ENCODE measurements around the gene C1QTNF9.
"Not testable (repeated sequence)": the region's sequence is repeated elsewhere in the genome, so short reads cannot be mapped to it uniquely, and the experiment has no call there.

Gene C1QTNF9

DNA sequence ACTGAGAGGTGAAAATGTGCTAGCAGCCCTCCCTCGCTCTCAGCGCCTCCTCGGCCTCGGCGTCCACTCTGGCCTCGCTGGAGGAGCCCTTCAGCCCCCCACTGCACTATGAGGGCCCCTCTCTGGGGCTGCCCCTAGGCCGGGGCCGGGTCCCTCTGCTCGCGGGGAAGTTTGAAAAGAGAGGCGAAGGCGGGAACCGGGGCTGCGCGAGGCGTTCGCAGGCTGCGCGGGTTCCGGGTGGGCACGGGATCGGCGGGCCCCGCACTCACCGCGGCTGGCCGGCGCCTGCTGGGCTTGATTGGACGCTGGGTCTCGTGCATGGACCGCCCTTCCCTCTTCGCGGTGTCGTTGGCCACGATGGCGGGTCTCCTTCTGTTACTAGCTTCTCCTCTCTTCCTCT, 29.3 kb downstream of the C1QTNF9 start:
- DNase-seq (ENCODE audit: extremely low read depth, low read depth): no peak
- TF ChIP-seq, protein P1, sequence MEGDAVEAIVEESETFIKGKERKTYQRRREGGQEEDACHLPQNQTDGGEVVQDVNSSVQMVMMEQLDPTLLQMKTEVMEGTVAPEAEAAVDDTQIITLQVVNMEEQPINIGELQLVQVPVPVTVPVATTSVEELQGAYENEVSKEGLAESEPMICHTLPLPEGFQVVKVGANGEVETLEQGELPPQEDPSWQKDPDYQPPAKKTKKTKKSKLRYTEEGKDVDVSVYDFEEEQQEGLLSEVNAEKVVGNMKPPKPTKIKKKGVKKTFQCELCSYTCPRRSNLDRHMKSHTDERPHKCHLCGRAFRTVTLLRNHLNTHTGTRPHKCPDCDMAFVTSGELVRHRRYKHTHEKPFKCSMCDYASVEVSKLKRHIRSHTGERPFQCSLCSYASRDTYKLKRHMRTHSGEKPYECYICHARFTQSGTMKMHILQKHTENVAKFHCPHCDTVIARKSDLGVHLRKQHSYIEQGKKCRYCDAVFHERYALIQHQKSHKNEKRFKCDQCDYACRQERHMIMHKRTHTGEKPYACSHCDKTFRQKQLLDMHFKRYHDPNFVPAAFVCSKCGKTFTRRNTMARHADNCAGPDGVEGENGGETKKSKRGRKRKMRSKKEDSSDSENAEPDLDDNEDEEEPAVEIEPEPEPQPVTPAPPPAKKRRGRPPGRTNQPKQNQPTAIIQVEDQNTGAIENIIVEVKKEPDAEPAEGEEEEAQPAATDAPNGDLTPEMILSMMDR (IDR thresholded peaks at IDR 0.05; ENCODE audit: low read depth, low read length): no peak

DNA sequence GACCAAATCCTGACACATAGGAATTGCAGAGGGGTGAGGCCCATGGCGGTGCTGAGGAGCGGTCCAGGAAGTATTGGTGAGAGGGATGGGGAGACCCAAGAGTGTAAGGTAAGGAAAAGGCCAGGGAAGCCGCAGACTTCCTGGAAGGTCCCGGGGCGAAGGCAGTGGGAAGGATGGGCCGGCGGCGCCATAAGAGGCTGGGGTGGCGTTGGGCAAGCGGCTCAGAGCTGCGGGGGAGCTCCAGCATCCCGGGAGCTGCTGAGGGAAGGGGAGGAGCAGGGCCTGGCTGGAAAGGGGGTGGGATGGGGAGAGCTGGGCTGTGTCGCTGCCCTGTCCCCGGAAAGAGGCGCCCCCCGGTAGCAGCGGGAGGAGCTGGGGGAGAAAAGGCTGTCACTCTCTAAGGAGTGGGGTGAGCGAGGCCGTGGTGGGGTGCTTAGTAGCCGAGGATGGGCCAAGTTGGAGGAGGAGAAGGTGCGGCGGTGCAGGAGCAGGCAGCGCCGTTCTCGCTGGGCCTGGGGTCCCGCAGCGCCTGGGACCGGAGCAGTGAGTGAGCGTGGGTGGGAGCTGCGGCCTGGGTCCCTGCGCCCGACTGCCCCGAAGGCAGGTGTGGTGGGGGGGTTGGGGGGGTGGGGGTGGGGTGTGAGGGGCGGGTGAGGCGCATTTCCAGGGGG, 30.7 kb downstream of the C1QTNF9 start:
- DNase-seq (ENCODE audit: extremely low read depth, low read depth): no peak
- TF ChIP-seq, protein P1 (IDR thresholded peaks at IDR 0.05; ENCODE audit: low read depth, low read length): no peak

DNA sequence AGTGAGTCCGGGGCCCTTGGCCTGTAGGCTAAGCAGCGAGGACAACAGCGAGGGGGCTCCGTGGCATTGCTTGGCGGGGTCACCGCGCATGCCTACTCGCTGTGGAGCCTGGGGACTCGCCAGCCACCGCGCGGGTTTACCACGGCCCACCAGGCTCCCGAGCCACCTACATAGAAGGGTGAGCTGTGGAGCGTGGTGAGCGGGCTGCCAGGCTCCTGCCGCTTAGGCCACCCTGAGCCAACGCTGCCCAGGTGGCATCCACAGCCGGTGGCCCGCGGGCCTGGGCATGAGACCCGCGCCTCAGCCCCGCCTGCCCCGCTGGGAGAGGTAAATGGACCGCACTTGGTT, 31.2 kb downstream of the C1QTNF9 start:
- TF ChIP-seq, protein P1 (IDR thresholded peaks at IDR 0.05; ENCODE audit: low read depth, low read length): no peak
- DNase-seq (ENCODE audit: extremely low read depth, low read depth): no peak

DNA sequence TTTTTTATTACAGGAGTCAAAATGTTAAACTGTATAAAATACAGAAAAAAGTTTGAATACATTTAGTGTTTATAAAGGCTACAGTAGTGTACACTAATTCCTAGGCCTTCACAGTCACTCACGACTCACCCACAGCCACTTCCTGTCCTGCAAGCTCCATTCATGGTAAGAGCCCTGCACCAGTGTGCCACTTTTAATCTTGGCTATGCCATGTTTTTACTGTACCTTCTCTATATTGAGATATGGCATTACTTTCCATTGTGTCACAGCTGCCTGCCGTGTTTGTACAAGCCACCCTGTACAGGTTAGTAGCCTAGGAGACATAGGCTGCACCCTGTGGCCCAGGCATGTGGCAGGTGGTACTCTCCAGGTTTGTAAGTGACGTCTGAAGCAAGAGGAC, 32.1 kb downstream of the C1QTNF9 start:
- TF ChIP-seq, protein P1 (IDR thresholded peaks at IDR 0.05; ENCODE audit: low read depth, low read length): no peak
- DNase-seq (ENCODE audit: extremely low read depth, low read depth): no peak

DNA sequence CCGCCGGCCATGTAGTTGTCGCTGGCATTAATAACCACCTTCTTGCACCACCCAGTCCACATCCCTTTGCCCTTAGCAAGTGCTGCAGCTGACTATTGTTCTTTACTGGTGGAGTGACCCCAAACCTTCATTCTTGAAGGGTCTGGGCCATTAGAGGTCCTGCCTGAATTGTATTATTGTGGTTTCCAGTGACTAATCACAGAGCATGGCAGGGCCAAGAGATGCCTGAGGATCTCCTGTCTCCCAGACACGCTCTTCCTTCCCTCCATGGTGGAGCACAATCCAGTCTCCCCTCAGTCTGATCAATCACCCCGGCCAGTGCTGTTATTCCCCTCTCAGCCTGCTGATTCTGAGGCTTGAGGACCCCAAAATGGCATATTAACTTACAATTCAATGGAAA, 39.0 kb downstream of the C1QTNF9 start:
- TF ChIP-seq, protein P1 (IDR thresholded peaks at IDR 0.05; ENCODE audit: low read depth, low read length): no peak

DNA sequence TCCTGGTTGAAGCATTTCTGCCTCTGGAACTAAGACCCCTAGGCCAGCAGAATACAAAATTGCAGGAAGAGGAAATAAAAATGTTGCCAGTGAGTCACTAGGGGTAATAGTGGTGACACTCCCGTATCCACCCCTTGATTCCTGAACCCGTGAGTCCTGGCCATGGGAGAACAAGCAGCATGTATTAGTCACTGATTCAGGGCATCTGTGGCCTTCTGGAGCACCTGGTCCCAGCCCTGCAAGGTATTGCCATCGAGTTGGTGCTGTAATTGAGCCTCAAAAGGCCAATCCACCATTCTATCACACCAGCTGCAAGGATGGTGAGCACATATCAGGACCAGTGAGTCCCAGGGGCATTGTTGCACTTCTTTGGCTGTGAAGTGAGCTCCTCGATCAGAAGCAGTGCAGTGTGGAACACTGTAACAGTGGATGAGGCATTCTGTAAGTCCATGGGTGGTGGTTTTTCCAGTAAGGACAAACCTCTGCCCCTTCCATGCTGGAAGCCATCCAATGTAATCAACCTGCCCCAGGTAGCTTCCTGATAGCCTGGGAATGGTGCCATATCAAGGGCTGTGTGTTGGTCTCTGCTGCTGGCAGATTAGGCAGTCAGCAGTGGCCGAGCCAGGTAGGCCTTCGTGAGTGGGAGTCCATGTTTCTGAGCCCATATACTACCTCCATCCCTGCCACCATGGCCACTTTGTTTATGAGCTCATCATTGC, 39.6 kb downstream of the C1QTNF9 start:
- TF ChIP-seq, protein P1 (IDR thresholded peaks at IDR 0.05; ENCODE audit: low read depth, low read length): no peak
- no peak for DNase-seq (ENCODE audit: extremely low read depth, low read depth)

More for the DNA sequence above, 39.0 kb downstream of the C1QTNF9 start:
- no peak for DNase-seq (ENCODE audit: extremely low read depth, low read depth)

DNA sequence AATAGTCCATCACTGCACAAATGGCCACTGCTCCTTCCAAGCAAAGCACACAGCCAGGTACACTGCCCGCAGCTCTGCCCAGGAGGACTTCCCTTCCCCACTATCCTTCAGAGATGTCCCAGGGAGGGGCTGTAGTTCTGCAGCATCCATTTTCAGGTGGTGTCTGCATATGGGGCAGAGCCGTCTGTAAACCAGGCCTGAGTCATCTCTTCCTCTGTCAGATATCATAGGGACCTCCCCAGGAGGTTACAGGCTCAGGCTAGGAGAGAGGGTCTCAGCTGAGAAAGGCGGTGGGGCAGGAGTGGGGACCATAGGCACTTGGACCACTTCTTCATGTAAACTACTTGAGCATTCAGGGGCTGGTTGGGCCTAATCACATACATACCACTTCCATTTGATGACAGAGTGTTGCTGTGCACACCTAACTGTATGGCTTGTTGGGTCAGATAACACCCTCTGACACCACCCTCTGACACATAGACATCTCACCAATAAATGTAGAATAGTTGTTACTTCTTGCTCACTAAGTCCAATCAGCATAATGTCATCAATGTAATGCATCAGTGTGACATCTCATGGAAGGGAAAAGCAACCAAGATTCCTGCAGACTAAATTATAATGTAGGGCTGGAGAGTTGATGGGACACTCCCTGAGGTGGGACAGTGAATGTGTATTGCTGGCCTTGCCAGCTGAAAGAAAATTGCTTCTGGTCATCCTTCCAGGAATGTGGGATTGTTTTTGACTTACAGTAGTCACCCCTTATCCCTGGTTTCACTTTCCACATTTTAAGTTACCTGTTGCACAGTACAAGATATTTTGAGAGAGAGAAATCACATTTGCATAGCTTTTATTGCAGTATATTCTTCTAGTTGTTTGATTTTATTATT, 40.6 kb downstream of the C1QTNF9 start:
- not testable (repeated sequence) for DNase-seq (ENCODE audit: extremely low read depth, low read depth)

Data from AG09319 (cell line).